Adrenal gland (tissue), 12 donors: ENCODE results near the gene CHRM5. TPM values are rescaled to one million over a fixed set of nuclear protein-coding genes. Genes with fewer than 3 reads are reported as not detected.

Experiments
- DNase-seq, 7 donors: peaks; one replicate each; pipeline ENCODE4 v3.0.0-alpha.2; 2019 to 2020
- H3K27ac ChIP-seq, 5 donors: fragments of 200-600 bp; sonication (generic) in 4 of 5; 1 replicate in 3 of 5; 2 replicates in 2 of 5; pipeline versions ENCODE4 v1.5.1 to v1.8.0; 2016 to 2020; ENCODE audit warnings: mild to moderate bottlenecking in 1 of 5
- H3K27me3 ChIP-seq: fragments of 200-600 bp; 2 replicates; pipeline ENCODE4 v1.8.0; 2021
- H3K36me3 ChIP-seq, 2 donors: fragments of 200-600 bp; replicated peaks in 1 of 2; 1 replicate in 1 of 2; 2 replicates in 1 of 2; pipeline versions ENCODE4 v1.5.1 to v1.8.0; 2018 to 2022
- H3K4me1 ChIP-seq, 2 donors: fragments of 200-600 bp; replicated peaks in 1 of 2; 1 replicate in 1 of 2; 2 replicates in 1 of 2; pipeline versions ENCODE4 v1.5.1 to v1.8.0; 2018 to 2021
- H3K4me3 ChIP-seq, 4 donors: fragments of 200-600 bp; sonication (generic) in 3 of 4; one replicate each; pipeline ENCODE4 v1.5.1; 2016 to 2018
- H3K9me3 ChIP-seq, 3 donors: fragments of 200-600 bp; sonication (generic) in 1 of 3; replicated peaks in 1 of 3; 1 replicate in 2 of 3; 2 replicates in 1 of 3; pipeline versions ENCODE4 v1.5.1 to v1.8.0; 2016 to 2021
- POLR2A ChIP-seq, 2 donors: fragments of 450-650 bp; IDR thresholded peaks; one replicate each; pipeline ENCODE4 v1.6.1; 2017; ENCODE audit warnings: antibody characterized with exemption in 2 of 2, mild to moderate bottlenecking in 2 of 2, moderate library complexity in 1 of 2
- WGBS, 4 donors: extraction: QIAGEN DNeasy Blood & Tissue Kit in 2 of 4; methylation state at CpG; one replicate each; pipeline versions ENCODE4 v1.1.5 to v1.1.7; 2013 to 2017; 5-methylcytosine and 5-hydroxymethylcytosine counted together
- intact Hi-C, 2 donors: fragments of 100-400 bp; cut with DNase I; formaldehyde crosslinking; loops; one replicate each; pipeline versions ENCODE4 v1.14.1 to v1.15.0; 2022 to 2023
- polyA plus RNA-seq, 3 donors: library from polyadenylated mRNA; stranded (reverse); fragments of 200-250 nt in 2 of 3; fragments of 350-450 nt in 1 of 3; fragmentation: Illumina TruSeq in 1 of 3; extraction: RNeasy Lipid Tissue Mini Kit (QIAGEN cat#74804) in 1 of 3; gene quantifications; one replicate each; pipeline ENCODE4 v1.2.3, GENCODE V29; 2013 to 2014
- total RNA-seq, 9 donors: library from RNA; depleted of rRNA in 4 of 9; stranded (reverse); fragments of >200 nt in 4 of 9; fragments of 120-200 nt in 1 of 9; fragmentation: NEBNext Ultra II Directional in 1 of 9; extraction: Animal tissue kit (Norgen Biotek cat#: 25700) in 1 of 9; gene quantifications; one replicate each; pipeline versions ENCODE4 v1.1.0 to v1.2.4, GENCODE V29; 2013 to 2023
- TF ChIP-seq, protein P1 (sequence below), 6 experiments: fragments of 450-650 bp in 4 of 6; fragments of 200-600 bp in 2 of 6; sonication (generic) in 1 of 6; IDR thresholded peaks; 1 replicate in 5 of 6; 2 replicates in 1 of 6; pipeline versions ENCODE4 v1.5.1 to v1.8.0; 2016 to 2021; ENCODE audit warnings: antibody characterized with exemption in 6 of 6, mild to moderate bottlenecking in 2 of 6, moderate library complexity in 1 of 6
- donor health status: healthy with polysubstance abuse.
- donor health status: Bipolar disorder and iron deficiency.
- donor health status: DM: yes; HTN: yes; CAD: no.
- donor health status: DM: no; HTN: no; CAD: no.
- donor health status: DM: no; HTN: no; CAD: no.
- donor health status: DM: yes; HTN: yes; CAD: no.

Gene CHRM5
- total and polyA plus RNA-seq, 12 donors = under 0.01 to 0.15 TPM; not detected in 10

DNA sequence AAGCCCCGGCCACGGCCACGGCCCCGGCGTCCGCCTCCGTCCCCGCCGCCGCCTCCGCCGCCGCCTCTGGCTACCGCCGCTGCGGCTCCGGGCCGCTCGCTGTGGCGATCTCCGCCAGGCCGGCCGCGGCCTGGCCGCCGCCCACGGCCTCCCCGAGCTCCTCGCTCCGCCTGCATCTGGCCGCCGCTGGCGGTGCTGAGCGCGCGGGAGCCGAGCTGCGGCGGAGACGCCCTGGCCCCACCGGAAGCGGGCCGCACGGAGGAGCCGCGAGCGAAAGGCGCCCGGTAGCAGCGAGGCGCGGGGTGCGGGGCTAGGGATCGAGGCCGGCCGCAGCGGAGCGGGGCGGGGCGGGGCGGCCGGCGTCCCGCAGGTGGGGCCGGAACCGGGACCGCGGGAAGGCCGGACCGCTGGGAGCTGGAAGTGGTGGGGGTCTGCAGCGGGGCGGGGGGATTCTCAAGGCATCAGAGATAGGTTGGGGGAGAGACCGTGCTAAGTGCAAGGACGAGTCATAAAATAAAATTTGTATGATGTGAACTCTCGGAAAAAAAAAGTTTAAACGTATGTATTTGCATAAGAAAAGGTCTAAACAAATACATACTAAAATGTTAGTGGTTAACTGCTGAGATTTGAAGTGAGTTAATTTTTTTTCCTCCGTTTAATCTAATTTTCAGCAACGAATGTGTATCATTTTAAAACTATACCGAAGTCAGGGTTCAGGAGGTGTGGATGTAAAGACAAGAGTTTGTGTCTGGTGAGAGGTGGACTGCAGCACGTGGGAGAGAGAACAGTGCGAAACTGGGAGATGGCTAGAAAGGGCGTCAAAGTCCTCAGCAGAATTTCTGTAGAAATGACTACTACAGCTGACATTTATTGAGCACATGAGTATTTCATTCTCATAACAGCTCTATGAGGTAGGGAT is 70.8 kb downstream of the CHRM5 start, which contains the start of gene AVEN:
TSS of gene AVEN (minus strand) at position 334 of the 919 bp plus-strand sequence. CDS start at position 176, 158 bp downstream.
- peak in 6 of 7 donors; percentile 37 to 62 (median 45) for DNase-seq
- H3K27ac ChIP-seq = peak within 1 kb of the TSS; percentile 60 to 98 (median 91)
- no peaks in the 10 kb centered on the region for H3K27me3 ChIP-seq
- intact Hi-C loops = no loop called here
- TF ChIP-seq, protein P1, sequence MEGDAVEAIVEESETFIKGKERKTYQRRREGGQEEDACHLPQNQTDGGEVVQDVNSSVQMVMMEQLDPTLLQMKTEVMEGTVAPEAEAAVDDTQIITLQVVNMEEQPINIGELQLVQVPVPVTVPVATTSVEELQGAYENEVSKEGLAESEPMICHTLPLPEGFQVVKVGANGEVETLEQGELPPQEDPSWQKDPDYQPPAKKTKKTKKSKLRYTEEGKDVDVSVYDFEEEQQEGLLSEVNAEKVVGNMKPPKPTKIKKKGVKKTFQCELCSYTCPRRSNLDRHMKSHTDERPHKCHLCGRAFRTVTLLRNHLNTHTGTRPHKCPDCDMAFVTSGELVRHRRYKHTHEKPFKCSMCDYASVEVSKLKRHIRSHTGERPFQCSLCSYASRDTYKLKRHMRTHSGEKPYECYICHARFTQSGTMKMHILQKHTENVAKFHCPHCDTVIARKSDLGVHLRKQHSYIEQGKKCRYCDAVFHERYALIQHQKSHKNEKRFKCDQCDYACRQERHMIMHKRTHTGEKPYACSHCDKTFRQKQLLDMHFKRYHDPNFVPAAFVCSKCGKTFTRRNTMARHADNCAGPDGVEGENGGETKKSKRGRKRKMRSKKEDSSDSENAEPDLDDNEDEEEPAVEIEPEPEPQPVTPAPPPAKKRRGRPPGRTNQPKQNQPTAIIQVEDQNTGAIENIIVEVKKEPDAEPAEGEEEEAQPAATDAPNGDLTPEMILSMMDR (IDR thresholded peaks at IDR 0.05) = no peak
- TF ChIP-seq POLR2A (IDR thresholded peaks at IDR 0.05) = no peak
- 1 to 4% (median 2%) methylated on average over 16 to 82 of the region's 82 CpGs for WGBS, 4 donors
- no peaks in the 10 kb centered on the region for H3K36me3 ChIP-seq
- peaks cover 0 to 19% of the 10 kb centered on the region in 2 donors for H3K4me1 ChIP-seq
- H3K4me3 ChIP-seq = peak within 1 kb of the TSS; percentile 76 to 89 (median 80)
- H3K9me3 ChIP-seq = no peaks in the 10 kb centered on the region

DNA sequence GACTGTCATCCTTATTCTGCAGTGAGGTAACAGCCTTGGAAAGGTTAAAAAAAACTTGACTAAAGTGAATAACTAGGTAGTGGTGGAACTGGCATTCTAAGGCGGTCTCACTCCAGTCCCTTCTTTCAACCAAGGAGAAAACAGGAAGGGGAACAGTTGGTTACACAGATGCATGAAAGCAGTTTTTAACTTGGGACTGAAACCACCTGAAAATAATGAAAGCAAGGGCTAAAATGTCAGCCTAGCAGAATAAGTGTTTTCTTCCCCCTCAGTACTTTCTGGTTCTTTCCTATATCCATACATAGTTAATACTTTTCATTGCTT is 71.5 kb downstream of the CHRM5 start:
- DNase-seq = no peak
- no peak for TF ChIP-seq POLR2A (IDR thresholded peaks at IDR 0.05)
- H3K36me3 ChIP-seq = no peaks in the 10 kb centered on the region
- H3K4me1 ChIP-seq = peaks cover 0 to 19% of the 10 kb centered on the region in 2 donors
- H3K27me3 ChIP-seq = no peaks in the 10 kb centered on the region
- intact Hi-C loops = no loop called here
- WGBS, 4 donors = 72 to 82% (median 75%) methylated on average over 1 of the region's 1 CpG
- no peaks in the 10 kb centered on the region for H3K9me3 ChIP-seq
- peak overlapping the region in 1 of 5 donors; percentile 93 for H3K27ac ChIP-seq
- H3K4me3 ChIP-seq = peak overlapping the region in 1 of 4 donors; percentile 76

DNA sequence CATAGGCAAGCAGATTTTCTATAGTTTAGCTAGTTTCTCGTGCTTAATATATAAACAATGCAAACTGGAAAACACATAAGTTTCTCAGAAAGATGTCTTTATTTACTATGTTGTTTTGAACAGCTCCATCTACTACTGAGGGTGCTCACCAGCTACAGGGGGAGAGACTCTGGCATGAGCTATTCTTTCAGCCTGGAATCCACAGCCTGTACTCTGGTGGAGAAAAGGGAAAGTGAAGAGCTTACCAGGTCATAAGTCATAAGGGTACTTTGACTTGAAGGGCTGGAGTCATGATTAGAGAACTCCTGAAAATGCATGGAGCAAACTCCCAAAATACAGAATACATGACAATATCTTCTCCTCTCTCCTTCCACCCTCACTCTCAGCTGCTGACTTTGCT is 75.1 kb downstream of the CHRM5 start:
- Histone ChIP-seq H3K9me3 (no peaks in the 10 kb centered on the region), H3K36me3 (no peaks in the 10 kb centered on the region), H3K4me1 (peaks cover 0 to 9% of the 10 kb centered on the region in 2 donors), H3K27me3 (no peaks in the 10 kb centered on the region), H3K27ac (no peak overlapping the region), H3K4me3 (no peak overlapping the region)
- TF ChIP-seq POLR2A (IDR thresholded peaks at IDR 0.05) = no peak
- TF ChIP-seq, protein P1 (IDR thresholded peaks at IDR 0.05) = no peak
- DNase-seq = no peak
- intact Hi-C loops = no loop called here
- 78 to 96% (median 84%) methylated on average over 1 of the region's 1 CpG for WGBS, 4 donors

DNA sequence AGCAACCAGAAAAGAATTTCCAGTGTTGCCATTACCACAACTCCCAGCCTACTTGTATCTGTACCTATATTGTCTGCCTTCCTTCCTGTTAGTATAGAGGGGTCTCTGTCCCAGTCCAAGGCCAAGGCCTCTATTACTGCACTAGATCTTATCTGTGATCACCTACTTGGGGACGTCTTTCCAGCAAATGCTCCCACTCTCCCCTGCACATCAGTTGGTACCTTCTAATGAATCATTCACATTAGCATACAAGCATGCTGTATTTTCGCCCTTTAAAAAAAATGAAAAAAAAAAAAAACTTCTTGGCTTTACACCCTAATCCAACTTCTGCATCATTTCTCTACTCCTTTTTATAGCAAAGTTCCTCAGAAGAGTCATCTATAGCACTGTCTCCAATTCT is 75.5 kb downstream of the CHRM5 start:
- WGBS, 4 donors = 45 to 61% (median 53%) methylated on average over 2 of the region's 2 CpGs
- Histone ChIP-seq H3K9me3 (no peaks in the 10 kb centered on the region), H3K27ac (no peak overlapping the region), H3K4me1 (peaks cover 0 to 9% of the 10 kb centered on the region in 2 donors), H3K27me3 (no peaks in the 10 kb centered on the region), H3K36me3 (no peaks in the 10 kb centered on the region), H3K4me3 (no peak overlapping the region)
- TF ChIP-seq POLR2A (IDR thresholded peaks at IDR 0.05) = no peak
- TF ChIP-seq, protein P1 (IDR thresholded peaks at IDR 0.05) = no peak
- intact Hi-C loops = no loop called here
- DNase-seq = no peak
